22Rv1 (cell line): ENCODE data around the gene CD247.

Experiments used
- H3K27ac ChIP-seq: fragments of 450-650 bp; 2 replicates; pipeline ENCODE4 v1.5.1; 2017
- CTCF ChIP-seq: fragments of 450-650 bp; IDR thresholded peaks from 2 replicates; pipeline ENCODE4 v1.5.1; 2017; ENCODE audit warnings: mild to moderate bottlenecking
- ZFX ChIP-seq: fragments of 450-650 bp; IDR thresholded peaks from 2 replicates; pipeline ENCODE4 v1.6.1; 2017; ENCODE audit warnings: antibody characterized with exemption, borderline replicate concordance

The CD247 gene

GRCh38 chr1:167474191-167474641 lies 44.1 kb downstream of the CD247 start:
- TF ChIP-seq ZFX (no peak), CTCF (no peak)
- H3K27ac ChIP-seq, result no peak overlapping the region

GRCh38 chr1:167473761-167474160 lies 44.6 kb downstream of the CD247 start:
- no peak overlapping the region for H3K27ac ChIP-seq
- no peak for TF ChIP-seq ZFX
- no peak for TF ChIP-seq CTCF

GRCh38 chr1:167472752-167473521 lies 45.4 kb downstream of the CD247 start:
- no peak overlapping the region for H3K27ac ChIP-seq
- TF ChIP-seq CTCF (no peak), ZFX (no peak)

- no peak overlapping the region for H3K27ac ChIP-seq
- TF ChIP-seq ZFX (no peak), CTCF (no peak)
Measured at GRCh38 chr1:167471568-167471967, 46.8 kb downstream of the CD247 start.

GRCh38 chr1:167469280-167469965 lies 48.9 kb downstream of the CD247 start:
- H3K27ac ChIP-seq, result no peak overlapping the region
- no peak for TF ChIP-seq CTCF
- no peak for TF ChIP-seq ZFX

GRCh38 chr1:167467752-167468151 lies 50.6 kb downstream of the CD247 start:
- no peak for TF ChIP-seq ZFX
- no peak for TF ChIP-seq CTCF
- no peak overlapping the region for H3K27ac ChIP-seq

- H3K27ac ChIP-seq, result no peak overlapping the region
- TF ChIP-seq ZFX (no peak), CTCF (no peak)
Measured at GRCh38 chr1:167467126-167467710, 51.1 kb downstream of the CD247 start.
